Fibroblast of mammary gland (primary cell): ENCODE results near the gene FARS2.
A peak's percentile ranks its signal among the peaks of the same experiment; 100 is the strongest.

Experiments
- DNase-seq: peaks from one replicate; pipeline ENCODE4 v3.0.0-alpha.2; 2010; ENCODE audit warnings: low read depth
- H3K4me3 ChIP-seq: 2 replicates; pipeline ENCODE4 v1.5.1; 2011; ENCODE audit warnings: low read depth, mild to moderate bottlenecking, low read length, moderate library complexity; ENCODE audit not compliant: control insufficient read depth
- CTCF ChIP-seq: conservative IDR thresholded peaks from 2 replicates; pipeline ENCODE4 v1.5.1; 2011; ENCODE audit warnings: low read depth, low read length, inconsistent platforms; ENCODE audit not compliant: control insufficient read depth, insufficient read depth

Gene FARS2

GRCh38 chr6:5507131-5507681 lies 245.9 kb downstream of the FARS2 start:
- no peak for DNase-seq
- TF ChIP-seq CTCF = no peak
- H3K4me3 ChIP-seq = no peak overlapping the region

- no peak for DNase-seq
Measured at GRCh38 chr6:5509106-5509505, 247.8 kb downstream of the FARS2 start.

GRCh38 chr6:5510331-5511133 lies 249.2 kb downstream of the FARS2 start:
- no peak for TF ChIP-seq CTCF
- no peak overlapping the region for H3K4me3 ChIP-seq
- no peak for DNase-seq

More at GRCh38 chr6:5509106-5509505, 247.8 kb downstream of the FARS2 start:
- no peak overlapping the region for H3K4me3 ChIP-seq
- no peak for TF ChIP-seq CTCF

GRCh38 chr6:5511954-5512353 lies 250.6 kb downstream of the FARS2 start:
- no peak for TF ChIP-seq CTCF
- H3K4me3 ChIP-seq = no peak overlapping the region
- DNase-seq = peak; percentile 77

GRCh38 chr6:5512422-5512821 lies 251.1 kb downstream of the FARS2 start:
- TF ChIP-seq CTCF = no peak
- no peak overlapping the region for H3K4me3 ChIP-seq
- DNase-seq = no peak

- no peak for DNase-seq
- H3K4me3 ChIP-seq = no peak overlapping the region
- no peak for TF ChIP-seq CTCF
Measured at GRCh38 chr6:5513408-5513807, 252.1 kb downstream of the FARS2 start.
